ENCODE data around the gene RBM4. TPM values are rescaled to one million over a fixed set of nuclear protein-coding genes. Genes with fewer than 3 reads are reported as not detected.

RBM4 gene
- total RNA-seq, 1 donor from 2014 or later, result 153 TPM

DNA sequence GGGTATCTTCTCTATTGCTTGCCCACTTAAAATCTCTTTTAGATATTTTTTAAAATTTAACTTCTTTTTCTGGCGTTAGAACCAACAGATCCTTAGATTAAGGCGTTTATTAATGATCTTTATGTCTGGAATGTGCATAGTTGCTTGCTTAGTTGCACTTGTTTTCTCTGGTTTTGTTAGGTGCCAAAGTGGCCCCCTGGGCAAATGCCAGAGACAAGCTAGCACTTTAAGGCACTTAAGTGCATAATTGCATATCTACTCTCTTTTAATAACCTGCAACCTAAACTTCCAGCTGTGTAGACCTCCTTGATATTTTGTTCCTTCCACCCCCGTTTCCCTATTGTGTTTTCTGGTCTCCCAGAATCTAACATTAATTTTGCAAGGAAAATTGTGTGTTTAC is 3.3 kb downstream of the RBM4 start:
- DNase-seq (ENCODE audit: low read depth) (peak; percentile 49), FAIRE-seq (no peak)
- H3K9me3 Mint-ChIP-seq (ENCODE audit: unreplicated experiment), result no peaks in the 10 kb centered on the region
- H3K9ac ChIP-seq (ENCODE audit: low read length), result peak overlapping the region; percentile 92
- peaks cover 32% of the 10 kb centered on the region for H3K36me3 Mint-ChIP-seq (ENCODE audit: low read depth, unreplicated experiment)
- no peak overlapping the region for H3K27ac ChIP-seq (ENCODE audit: low read depth, low read length)
- H3K4me2 ChIP-seq (ENCODE audit: low read length), result peak overlapping the region; percentile 96
- H3K79me2 ChIP-seq (ENCODE audit: insufficient read depth, low read length), result peaks cover 97% of the 10 kb centered on the region
- peaks cover 61% of the 10 kb centered on the region for H3K36me3 ChIP-seq (ENCODE audit: insufficient read depth, low read length)
- no peak for TF ChIP-seq EZH2 (IDR thresholded peaks at IDR 0.05; ENCODE audit: insufficient read depth, low read length)
- TF ChIP-seq, protein P1, sequence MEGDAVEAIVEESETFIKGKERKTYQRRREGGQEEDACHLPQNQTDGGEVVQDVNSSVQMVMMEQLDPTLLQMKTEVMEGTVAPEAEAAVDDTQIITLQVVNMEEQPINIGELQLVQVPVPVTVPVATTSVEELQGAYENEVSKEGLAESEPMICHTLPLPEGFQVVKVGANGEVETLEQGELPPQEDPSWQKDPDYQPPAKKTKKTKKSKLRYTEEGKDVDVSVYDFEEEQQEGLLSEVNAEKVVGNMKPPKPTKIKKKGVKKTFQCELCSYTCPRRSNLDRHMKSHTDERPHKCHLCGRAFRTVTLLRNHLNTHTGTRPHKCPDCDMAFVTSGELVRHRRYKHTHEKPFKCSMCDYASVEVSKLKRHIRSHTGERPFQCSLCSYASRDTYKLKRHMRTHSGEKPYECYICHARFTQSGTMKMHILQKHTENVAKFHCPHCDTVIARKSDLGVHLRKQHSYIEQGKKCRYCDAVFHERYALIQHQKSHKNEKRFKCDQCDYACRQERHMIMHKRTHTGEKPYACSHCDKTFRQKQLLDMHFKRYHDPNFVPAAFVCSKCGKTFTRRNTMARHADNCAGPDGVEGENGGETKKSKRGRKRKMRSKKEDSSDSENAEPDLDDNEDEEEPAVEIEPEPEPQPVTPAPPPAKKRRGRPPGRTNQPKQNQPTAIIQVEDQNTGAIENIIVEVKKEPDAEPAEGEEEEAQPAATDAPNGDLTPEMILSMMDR (IDR thresholded peaks at IDR 0.05; ENCODE audit: insufficient read depth, low read depth, low read length), result no peak
- peak overlapping the region; percentile 89 for H3K4me3 ChIP-seq (ENCODE audit: insufficient read depth, low read depth, low read length)
- peaks cover 87% of the 10 kb centered on the region for H4K20me1 ChIP-seq (ENCODE audit: insufficient read depth, low read length)
- H3K9me3 ChIP-seq (ENCODE audit: insufficient read depth, low read depth, low read length), result no peaks in the 10 kb centered on the region
- H3K27ac Mint-ChIP-seq (ENCODE audit: unreplicated experiment), result no peak overlapping the region
- no peaks in the 10 kb centered on the region for H3K27me3 Mint-ChIP-seq (ENCODE audit: low read depth, unreplicated experiment)
- H3K4me1 ChIP-seq (ENCODE audit: insufficient read depth, low read length), result peaks cover 48% of the 10 kb centered on the region
- H3K27me3 ChIP-seq (ENCODE audit: insufficient read depth, low read length), result no peaks in the 10 kb centered on the region
- H2AFZ ChIP-seq (ENCODE audit: low read depth, low read length), result no peak overlapping the region
- peak overlapping the region; percentile 99 for H3K4me3 Mint-ChIP-seq (ENCODE audit: unreplicated experiment)
- peaks cover 51% of the 10 kb centered on the region for H3K4me1 Mint-ChIP-seq (ENCODE audit: low read depth, unreplicated experiment)

DNA sequence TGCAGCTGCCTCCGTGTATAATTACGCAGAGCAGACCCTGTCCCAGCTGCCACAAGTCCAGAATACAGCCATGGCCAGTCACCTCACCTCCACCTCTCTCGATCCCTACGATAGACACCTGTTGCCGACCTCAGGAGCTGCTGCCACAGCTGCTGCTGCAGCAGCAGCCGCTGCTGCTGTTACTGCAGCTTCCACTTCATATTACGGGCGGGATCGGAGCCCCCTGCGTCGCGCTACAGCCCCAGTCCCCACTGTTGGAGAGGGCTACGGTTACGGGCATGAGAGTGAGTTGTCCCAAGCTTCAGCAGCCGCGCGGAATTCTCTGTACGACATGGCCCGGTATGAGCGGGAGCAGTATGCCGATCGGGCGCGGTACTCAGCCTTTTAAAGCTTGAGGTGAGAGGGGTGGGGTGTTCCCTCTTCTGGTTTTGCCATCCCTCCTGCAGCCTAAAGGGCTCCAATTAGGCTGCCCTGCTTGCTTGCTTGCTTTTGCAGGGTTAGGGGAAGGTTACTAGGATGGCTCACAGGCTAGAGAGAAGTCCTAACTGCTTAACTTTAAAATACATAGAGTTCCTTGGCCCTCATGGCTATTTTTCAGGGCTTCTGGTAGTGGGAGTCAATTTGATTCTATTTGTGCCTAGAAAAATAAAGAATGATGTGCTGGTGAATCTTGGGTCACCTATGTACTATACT is 5.4 kb downstream of the RBM4 start:
- Histone ChIP-seq H2AFZ (ENCODE audit: low read depth, low read length) (no peak overlapping the region), H3K9me3 (ENCODE audit: insufficient read depth, low read depth, low read length) (no peaks in the 10 kb centered on the region), H3K27me3 (ENCODE audit: insufficient read depth, low read length) (no peaks in the 10 kb centered on the region), H3K79me2 (ENCODE audit: insufficient read depth, low read length) (peaks cover 99% of the 10 kb centered on the region), H3K4me2 (ENCODE audit: low read length) (peak overlapping the region; percentile 96), H3K4me3 (ENCODE audit: insufficient read depth, low read depth, low read length) (no peak overlapping the region), H3K4me1 (ENCODE audit: insufficient read depth, low read length) (peaks cover 39% of the 10 kb centered on the region), H4K20me1 (ENCODE audit: insufficient read depth, low read length) (peaks cover 98% of the 10 kb centered on the region), H3K27ac (ENCODE audit: low read depth, low read length) (no peak overlapping the region), H3K9ac (ENCODE audit: low read length) (no peak overlapping the region), H3K36me3 (ENCODE audit: insufficient read depth, low read length) (peaks cover 67% of the 10 kb centered on the region)
- Mint-ChIP-seq H3K36me3 (ENCODE audit: low read depth, unreplicated experiment) (peaks cover 32% of the 10 kb centered on the region), H3K4me1 (ENCODE audit: low read depth, unreplicated experiment) (peaks cover 50% of the 10 kb centered on the region), H3K4me3 (ENCODE audit: unreplicated experiment) (peak overlapping the region; percentile 99), H3K27ac (ENCODE audit: unreplicated experiment) (peak overlapping the region; percentile 36), H3K27me3 (ENCODE audit: low read depth, unreplicated experiment) (no peaks in the 10 kb centered on the region), H3K9me3 (ENCODE audit: unreplicated experiment) (no peaks in the 10 kb centered on the region)
- TF ChIP-seq EZH2 (IDR thresholded peaks at IDR 0.05; ENCODE audit: insufficient read depth, low read length), result no peak
- TF ChIP-seq, protein P1 (IDR thresholded peaks at IDR 0.05; ENCODE audit: insufficient read depth, low read depth, low read length), result no peak
- FAIRE-seq (no peak), DNase-seq (ENCODE audit: low read depth) (no peak)

DNA sequence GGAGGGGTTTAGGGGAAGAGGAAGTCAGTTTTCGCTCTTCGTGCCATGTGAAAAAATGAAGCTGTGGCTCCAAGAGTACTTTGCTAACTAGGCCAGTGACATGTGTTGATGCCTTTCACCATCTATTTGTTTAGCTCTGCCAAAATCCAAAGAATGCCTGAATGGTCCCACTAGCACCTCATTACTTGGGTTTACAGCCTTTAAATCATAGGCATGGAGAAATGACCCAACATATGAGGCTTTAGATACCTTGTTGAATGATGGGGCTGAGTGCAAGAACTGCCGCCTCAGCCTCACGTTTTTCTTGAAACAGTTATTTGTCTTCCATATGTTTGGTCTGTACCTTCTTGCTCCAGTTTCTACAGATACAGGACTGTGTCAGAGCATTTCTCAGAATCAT is 8.3 kb downstream of the RBM4 start:
- Histone ChIP-seq H3K4me2 (ENCODE audit: low read length) (no peak overlapping the region), H3K4me3 (ENCODE audit: insufficient read depth, low read depth, low read length) (no peak overlapping the region), H3K27ac (ENCODE audit: low read depth, low read length) (no peak overlapping the region), H3K9ac (ENCODE audit: low read length) (no peak overlapping the region), H3K4me1 (ENCODE audit: insufficient read depth, low read length) (peaks cover 19% of the 10 kb centered on the region), H3K9me3 (ENCODE audit: insufficient read depth, low read depth, low read length) (no peaks in the 10 kb centered on the region), H3K27me3 (ENCODE audit: insufficient read depth, low read length) (no peaks in the 10 kb centered on the region), H3K79me2 (ENCODE audit: insufficient read depth, low read length) (peaks cover 94% of the 10 kb centered on the region), H3K36me3 (ENCODE audit: insufficient read depth, low read length) (peaks cover 64% of the 10 kb centered on the region), H4K20me1 (ENCODE audit: insufficient read depth, low read length) (peaks cover 93% of the 10 kb centered on the region), H2AFZ (ENCODE audit: low read depth, low read length) (no peak overlapping the region)
- H3K4me3 Mint-ChIP-seq (ENCODE audit: unreplicated experiment), result no peak overlapping the region
- peaks cover 45% of the 10 kb centered on the region for H3K4me1 Mint-ChIP-seq (ENCODE audit: low read depth, unreplicated experiment)
- H3K27me3 Mint-ChIP-seq (ENCODE audit: low read depth, unreplicated experiment), result no peaks in the 10 kb centered on the region
- TF ChIP-seq, protein P1 (IDR thresholded peaks at IDR 0.05; ENCODE audit: insufficient read depth, low read depth, low read length), result no peak
- no peak for TF ChIP-seq EZH2 (IDR thresholded peaks at IDR 0.05; ENCODE audit: insufficient read depth, low read length)
- no peak overlapping the region for H3K27ac Mint-ChIP-seq (ENCODE audit: unreplicated experiment)
- FAIRE-seq (no peak), DNase-seq (ENCODE audit: low read depth) (no peak)
- H3K9me3 Mint-ChIP-seq (ENCODE audit: unreplicated experiment), result no peaks in the 10 kb centered on the region
- peaks cover 39% of the 10 kb centered on the region for H3K36me3 Mint-ChIP-seq (ENCODE audit: low read depth, unreplicated experiment)
